SK-N-SH (cell line): ENCODE data around the gene FEV.
A peak's percentile ranks its signal among the peaks of the same experiment; 100 is the strongest.

Experiments
- CHD2 ChIP-seq: fragments of 150-350 bp; IDR thresholded peaks from 2 replicates; pipeline ENCODE4 v1.6.1; 2018; ENCODE audit warnings: low read length; ENCODE audit not compliant: partially characterized antibody
- CTCF ChIP-seq: fragments of 200-600 bp; sonication (generic); IDR thresholded peaks from 2 replicates; pipeline ENCODE4 v1.6.1; 2017; ENCODE audit warnings: antibody characterized with exemption, mild to moderate bottlenecking, moderate library complexity
- EP300 ChIP-seq, 2 experiments: IDR thresholded peaks; 2 replicates each; pipeline versions ENCODE4 v1.4.0 to v1.6.1; 2012; ENCODE audit warnings: borderline replicate concordance in 1 of 2, low read depth in 1 of 2, low read length in 1 of 2
- POLR2AphosphoS5 ChIP-seq: IDR thresholded peaks from 2 replicates; pipeline ENCODE4 v1.6.1; 2012; ENCODE audit warnings: low read depth, low read length
- SMC3 ChIP-seq: IDR thresholded peaks from 2 replicates; pipeline ENCODE4 v1.6.1; 2012; ENCODE audit warnings: low read depth, low read length, improper control_type of control experiment
- TAF1 ChIP-seq: IDR thresholded peaks from 2 replicates; pipeline ENCODE4 v1.6.1; 2012; ENCODE audit warnings: low read depth, mild to moderate bottlenecking, low read length, moderate library complexity, borderline replicate concordance

- TF ChIP-seq SMC3 (no peak), EP300 (IDR thresholded peaks at IDR 0.05; ENCODE audit: borderline replicate concordance in 1 of 2, low read depth in 1 of 2, low read length in 1 of 2) (peak in 1 of 2 experiments; percentile 32; a peak in 1 of 4 replicates), CTCF (no peak), POLR2AphosphoS5 (no peak), CHD2 (peak; percentile 76), TAF1 (no peak)
Measured at GRCh38 chr2:218959141-218959731, 25.7 kb downstream of the FEV start, which contains the start of gene CDK5R2.
